Glomerular visceral epithelial cell (primary cell): ENCODE data around the gene SHISA4.
A peak's percentile ranks its signal among the peaks of the same experiment; 100 is the strongest.
"Not testable (repeated sequence)": the region's sequence is repeated elsewhere in the genome, so short reads cannot be mapped to it uniquely, and the experiment has no call there.

Experiments
- DNase-seq: peaks from one replicate; pipeline ENCODE4 v3.0.0-alpha.2; 2016; ENCODE audit errors: extremely low spot score

Gene SHISA4

GRCh38 chr1:201928266-201928665, 39.6 kb downstream of the SHISA4 start:
- DNase-seq, result no peak

DNA sequence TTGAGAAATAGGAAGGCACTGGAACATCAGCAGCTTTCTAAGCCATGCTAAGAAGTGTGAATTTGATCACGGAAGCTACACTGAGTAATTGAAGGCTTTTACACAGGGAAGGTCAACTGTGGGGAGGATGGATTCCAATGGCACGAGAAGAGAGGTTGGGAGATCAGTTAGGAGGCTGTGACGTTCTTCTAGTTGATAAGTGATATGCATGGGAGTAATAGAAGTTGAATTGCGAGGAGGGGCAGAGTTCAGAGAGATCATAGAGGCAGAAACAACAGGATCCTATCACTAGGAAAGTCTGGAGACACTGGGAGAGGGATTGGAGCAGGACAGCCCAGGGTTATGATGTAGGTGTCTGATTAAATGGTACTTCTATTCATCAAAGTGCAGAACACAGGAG, 41.4 kb downstream of the SHISA4 start:
- no peak for DNase-seq

GRCh38 chr1:201930803-201931202, 42.1 kb downstream of the SHISA4 start:
- DNase-seq, result no peak

DNA sequence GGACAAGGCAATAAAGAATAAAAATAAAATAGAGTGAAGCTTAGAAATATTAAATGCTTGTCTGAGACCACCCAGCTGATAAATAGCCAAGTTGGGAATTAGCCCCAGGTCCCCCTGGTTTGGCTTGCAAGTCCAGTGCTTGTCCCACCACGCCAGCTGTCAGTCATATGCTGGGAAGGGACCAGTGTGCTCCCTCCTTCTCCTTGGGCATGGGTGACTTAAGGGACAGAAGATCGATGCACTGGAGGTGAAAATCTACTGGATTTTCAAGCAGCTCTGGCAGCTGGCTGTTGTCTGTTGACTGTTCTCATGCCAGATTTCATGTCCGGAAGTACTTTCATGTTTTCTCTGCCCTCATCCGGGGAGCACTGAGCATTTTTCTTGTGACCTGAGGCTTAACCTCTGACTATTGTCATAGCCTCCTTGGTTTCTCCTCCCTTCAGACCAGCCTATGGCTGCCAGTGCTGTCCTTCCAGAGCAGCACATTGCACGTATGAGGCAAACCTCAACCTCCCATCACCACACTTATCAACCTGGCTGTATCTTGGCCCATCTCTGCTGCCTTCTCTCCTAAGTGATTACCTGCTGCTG, 45.2 kb downstream of the SHISA4 start:
- DNase-seq, result no peak

- DNase-seq, result peak; percentile 27
Measured at GRCh38 chr1:201937624-201938213, 49.0 kb downstream of the SHISA4 start.

DNA sequence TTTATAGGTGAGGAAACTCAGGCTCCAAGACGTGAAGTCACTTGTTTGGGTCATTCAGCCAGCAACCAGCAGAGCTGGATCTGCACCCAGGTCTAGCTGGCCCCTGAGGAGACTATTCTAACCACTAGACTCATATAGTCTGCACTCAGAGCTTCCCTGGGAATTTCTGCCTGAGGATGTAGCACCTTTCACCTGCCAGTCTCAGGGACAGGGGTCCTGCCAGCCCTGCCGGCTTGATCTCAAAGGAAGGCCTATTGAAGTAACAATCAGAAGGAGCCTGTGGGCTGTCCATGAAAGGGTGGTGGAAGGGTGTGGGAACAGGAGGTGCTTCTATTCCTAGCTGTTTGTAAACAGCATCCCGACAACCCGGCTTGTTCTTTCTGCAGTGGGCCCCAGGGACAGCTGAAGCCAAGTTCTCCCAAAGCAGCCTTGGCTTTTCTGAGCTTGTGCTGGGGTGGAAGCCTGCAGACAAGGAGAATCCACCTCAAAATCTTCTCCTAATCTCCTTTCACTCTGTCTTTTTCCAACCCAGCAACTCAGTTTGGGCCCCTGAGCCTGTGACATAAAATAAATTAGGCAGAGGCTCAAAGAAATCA, 49.8 kb downstream of the SHISA4 start:
- no peak for DNase-seq

GRCh38 chr1:201939148-201939547, 50.5 kb downstream of the SHISA4 start:
- no peak for DNase-seq

DNA sequence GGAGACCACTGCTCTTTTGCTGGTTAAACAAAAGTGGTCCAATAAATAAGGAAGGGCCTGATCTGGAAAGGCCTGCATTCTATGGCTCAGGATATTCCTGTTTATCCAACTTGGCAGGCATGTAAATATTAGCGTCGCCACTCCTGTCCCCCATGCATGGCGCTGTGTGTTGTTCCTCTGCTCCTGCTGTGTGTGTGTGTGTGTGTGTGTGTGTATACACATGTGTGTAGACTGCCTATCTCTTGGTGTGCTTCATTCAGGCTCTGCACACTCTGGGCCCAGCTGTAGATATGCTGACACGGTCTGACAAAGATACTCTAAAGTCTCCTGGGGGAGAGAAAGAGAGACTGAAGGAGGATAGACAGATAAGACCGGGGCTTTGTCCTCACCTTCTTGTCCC, 50.9 kb downstream of the SHISA4 start:
- no peak for DNase-seq

- DNase-seq, result not testable (repeated sequence)
Measured at GRCh38 chr1:201940316-201940715, 51.6 kb downstream of the SHISA4 start.

DNA sequence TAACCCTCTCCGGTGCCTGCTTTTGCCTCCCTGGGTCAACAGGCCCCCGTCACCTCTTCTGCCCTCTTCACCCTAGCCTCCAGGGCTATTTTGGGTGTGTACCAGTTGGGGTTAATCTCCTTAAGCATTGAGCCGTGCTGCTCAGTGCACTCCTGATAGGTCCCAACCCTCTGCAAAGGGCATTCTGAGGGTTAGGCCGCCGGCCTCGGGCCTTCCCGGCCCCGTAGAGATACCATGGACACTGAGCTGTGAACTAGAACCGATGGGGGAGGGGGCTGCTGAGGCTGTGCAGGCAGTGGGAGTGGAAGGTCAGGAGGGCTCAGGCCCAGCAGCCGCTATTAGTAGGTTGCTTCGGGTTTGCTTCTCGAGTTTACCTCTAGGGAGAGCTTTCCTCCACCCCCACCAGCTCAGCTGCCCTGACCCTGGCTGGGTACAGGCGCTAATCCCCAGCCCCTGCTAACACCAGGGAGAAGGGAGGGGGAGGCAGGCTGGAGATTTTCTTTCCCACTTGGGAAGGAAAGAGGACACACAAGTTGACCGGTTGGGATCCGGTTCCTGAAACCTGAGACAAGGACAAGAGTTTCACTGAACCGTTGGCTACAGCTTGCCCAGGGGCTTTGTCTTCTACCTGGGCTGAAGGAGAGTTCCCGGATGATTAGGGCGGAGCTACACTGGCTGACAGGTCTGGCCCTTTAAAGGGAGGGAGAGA, 52.9 kb downstream of the SHISA4 start:
- DNase-seq, result no peak

- no peak for DNase-seq
Measured at GRCh38 chr1:201942129-201942495, 53.4 kb downstream of the SHISA4 start.
